Gastroesophageal sphincter (tissue), 2 donors: ENCODE measurements around the gene LDAF1.
"Not testable (repeated sequence)": the region's sequence is repeated elsewhere in the genome, so short reads cannot be mapped to it uniquely, and the experiment has no call there.

Experiments used
- EP300 ChIP-seq: sonication (generic); formaldehyde crosslinking; IDR thresholded peaks from one replicate; pipeline ENCODE4 v1.6.1; 2017; ENCODE audit warnings: antibody characterized with exemption, mild to moderate bottlenecking
- POLR2AphosphoS5 ChIP-seq: sonication (generic); formaldehyde crosslinking; IDR thresholded peaks from one replicate; pipeline ENCODE4 v1.6.1; 2017; ENCODE audit warnings: antibody characterized with exemption

DNA sequence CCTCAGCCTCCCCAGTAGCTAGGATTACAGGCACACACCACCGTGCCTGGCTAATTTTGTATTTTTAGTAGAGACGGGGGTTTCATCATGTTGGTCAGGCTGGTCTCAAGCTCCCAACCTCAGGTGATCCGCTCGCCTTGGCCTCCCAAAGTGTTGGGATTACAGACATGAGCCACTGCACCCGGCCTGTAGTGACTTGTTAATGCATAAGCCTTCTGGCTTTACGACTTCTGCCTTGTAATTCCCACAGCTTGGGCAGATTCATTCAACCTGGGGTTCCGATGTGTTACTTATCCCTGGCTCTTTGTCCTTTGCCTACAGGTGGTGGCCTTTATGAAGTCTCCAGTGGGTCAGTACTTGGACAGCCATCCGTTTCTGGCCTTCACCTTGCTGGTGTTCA lies 11.6 kb downstream of the LDAF1 start:
- not testable (repeated sequence) for TF ChIP-seq EP300, POLR2AphosphoS5
